Dendritic cell treated with granulocyte-macrophage colony-stimulating factor and Interleukin-4, amounts not matched to agents 40 ng/mL and 50 ng/mL, for 4 days (primary cell): Measurements from ENCODE around the gene ATP6V0D1.

Source experiments
- H3K27ac Mint-ChIP-seq: one replicate; pipeline ENCODE4 v1.8.0; 2022; ENCODE audit warnings: mild to moderate bottlenecking, mixed read lengths
- H3K27me3 Mint-ChIP-seq: one replicate; pipeline ENCODE4 v1.8.0; 2022; ENCODE audit warnings: mild to moderate bottlenecking, mixed read lengths
- H3K36me3 Mint-ChIP-seq: one replicate; pipeline ENCODE4 v1.8.0; 2022; ENCODE audit warnings: low read depth, mixed read lengths
- H3K4me1 Mint-ChIP-seq: one replicate; pipeline ENCODE4 v1.8.0; 2022; ENCODE audit warnings: low read depth, mixed read lengths
- H3K4me3 Mint-ChIP-seq: one replicate; pipeline ENCODE4 v1.8.0; 2022; ENCODE audit warnings: mild to moderate bottlenecking, moderate library complexity, mixed read lengths
- H3K9me3 Mint-ChIP-seq: one replicate; pipeline ENCODE4 v1.8.0; 2022; ENCODE audit warnings: mixed read lengths
- intact Hi-C: fragments of 100-400 bp; cut with micrococcal nuclease; formaldehyde crosslinking; loops from one replicate; pipeline ENCODE4 v1.15.0; 2022

ATP6V0D1 gene

DNA sequence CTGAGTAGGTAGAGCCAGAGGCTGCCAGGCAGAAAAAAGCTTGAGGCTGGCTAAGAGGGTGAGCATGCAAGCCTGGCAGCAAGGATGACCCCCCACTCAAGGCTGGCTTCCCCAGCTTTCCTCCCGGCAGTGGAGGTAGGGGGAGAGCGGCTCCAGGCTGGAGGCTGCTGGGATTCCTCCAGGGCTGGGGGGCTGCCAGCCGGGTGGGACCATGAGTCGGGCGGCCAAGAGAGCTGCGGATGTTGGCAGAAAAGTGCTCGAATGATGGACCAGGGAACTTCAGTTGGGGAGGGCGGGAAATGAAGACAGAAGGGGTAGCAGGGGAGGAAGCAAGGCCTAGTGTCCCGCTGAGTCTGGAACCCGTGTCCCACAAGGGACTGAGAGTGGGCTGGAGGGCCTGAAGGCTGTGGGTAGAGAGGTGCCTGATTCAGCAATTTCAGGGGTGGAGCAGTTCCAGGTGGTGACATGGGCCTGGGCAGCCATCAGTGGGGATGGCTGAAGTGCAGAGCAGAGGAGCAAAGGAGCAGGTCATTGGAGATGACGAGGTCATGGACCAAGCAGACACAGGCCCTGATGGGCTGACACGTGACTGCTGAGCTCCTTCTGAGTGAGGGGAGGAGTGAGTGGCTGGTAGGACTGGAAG lies 29.8 kb downstream of the ATP6V0D1 start:
- Mint-ChIP-seq H3K4me3 (no peak overlapping the region), H3K9me3 (no peaks in the 10 kb centered on the region), H3K27ac (no peak overlapping the region), H3K27me3 (no peaks in the 10 kb centered on the region), H3K36me3 (peaks cover 98% of the 10 kb centered on the region), H3K4me1 (peaks cover 48% of the 10 kb centered on the region)
- intact Hi-C loops: no loop called here

DNA sequence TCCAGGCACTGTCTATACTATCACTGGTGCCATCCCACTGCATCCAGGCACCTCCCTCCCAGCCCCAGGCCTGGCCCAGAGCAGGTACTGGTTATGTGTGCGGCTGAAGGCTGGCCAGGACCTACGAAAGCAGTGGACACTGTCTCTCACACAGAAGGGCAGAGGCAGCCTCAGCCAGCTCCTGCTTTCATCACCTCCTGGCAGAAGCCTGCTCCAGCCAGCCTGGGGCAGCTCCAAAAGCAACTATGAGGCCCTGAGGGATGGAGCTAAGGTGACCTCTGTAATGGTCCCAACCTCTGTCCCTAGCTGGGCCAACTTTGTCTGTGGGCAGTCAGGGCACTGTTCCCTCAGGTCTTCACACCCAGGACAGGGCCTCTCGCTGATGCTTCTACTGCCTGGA lies 31.2 kb downstream of the ATP6V0D1 start:
- Mint-ChIP-seq H3K27me3 (no peaks in the 10 kb centered on the region), H3K4me3 (no peak overlapping the region), H3K36me3 (peaks cover 100% of the 10 kb centered on the region), H3K4me1 (peaks cover 43% of the 10 kb centered on the region), H3K9me3 (no peaks in the 10 kb centered on the region), H3K27ac (no peak overlapping the region)
- intact Hi-C loops: no loop called here

GRCh38 chr16:67449336-67449735 lies 31.6 kb downstream of the ATP6V0D1 start:
- Mint-ChIP-seq H3K27me3 (no peaks in the 10 kb centered on the region), H3K36me3 (peaks cover 100% of the 10 kb centered on the region), H3K4me1 (peaks cover 42% of the 10 kb centered on the region), H3K9me3 (no peaks in the 10 kb centered on the region), H3K4me3 (no peak overlapping the region), H3K27ac (no peak overlapping the region)
- intact Hi-C loops: no loop called here

- H3K4me3 Mint-ChIP-seq: no peak overlapping the region
- H3K27ac Mint-ChIP-seq: no peak overlapping the region
- H3K27me3 Mint-ChIP-seq: no peaks in the 10 kb centered on the region
- peaks cover 36% of the 10 kb centered on the region for H3K4me1 Mint-ChIP-seq
- no peaks in the 10 kb centered on the region for H3K9me3 Mint-ChIP-seq
- intact Hi-C loops: no loop called here
- peaks cover 100% of the 10 kb centered on the region for H3K36me3 Mint-ChIP-seq
Measured at GRCh38 chr16:67448580-67448979, 32.4 kb downstream of the ATP6V0D1 start.

- peak overlapping the region; percentile 28 for H3K27ac Mint-ChIP-seq
- intact Hi-C loops: no loop called here
Measured at GRCh38 chr16:67447508-67448076, 33.4 kb downstream of the ATP6V0D1 start.

GRCh38 chr16:67446968-67447507 lies 33.9 kb downstream of the ATP6V0D1 start:
- peak overlapping the region; percentile 28 for H3K27ac Mint-ChIP-seq
- H3K27me3 Mint-ChIP-seq: no peaks in the 10 kb centered on the region
- H3K4me1 Mint-ChIP-seq: peaks cover 36% of the 10 kb centered on the region
- no peak overlapping the region for H3K4me3 Mint-ChIP-seq
- intact Hi-C loops: no loop called here
- H3K9me3 Mint-ChIP-seq: no peaks in the 10 kb centered on the region
- H3K36me3 Mint-ChIP-seq: peaks cover 100% of the 10 kb centered on the region

More at GRCh38 chr16:67447508-67448076, 33.4 kb downstream of the ATP6V0D1 start:
- no peaks in the 10 kb centered on the region for H3K9me3 Mint-ChIP-seq
- H3K4me3 Mint-ChIP-seq: no peak overlapping the region
- H3K27me3 Mint-ChIP-seq: no peaks in the 10 kb centered on the region
- peaks cover 100% of the 10 kb centered on the region for H3K36me3 Mint-ChIP-seq
- peaks cover 36% of the 10 kb centered on the region for H3K4me1 Mint-ChIP-seq

- H3K4me1 Mint-ChIP-seq: peaks cover 33% of the 10 kb centered on the region
- H3K36me3 Mint-ChIP-seq: peaks cover 100% of the 10 kb centered on the region
- H3K9me3 Mint-ChIP-seq: no peaks in the 10 kb centered on the region
- H3K27me3 Mint-ChIP-seq: no peaks in the 10 kb centered on the region
- no peak overlapping the region for H3K4me3 Mint-ChIP-seq
- H3K27ac Mint-ChIP-seq: peak overlapping the region; percentile 28
- intact Hi-C loops: no loop called here
Measured at GRCh38 chr16:67445913-67446907, 34.7 kb downstream of the ATP6V0D1 start.

DNA sequence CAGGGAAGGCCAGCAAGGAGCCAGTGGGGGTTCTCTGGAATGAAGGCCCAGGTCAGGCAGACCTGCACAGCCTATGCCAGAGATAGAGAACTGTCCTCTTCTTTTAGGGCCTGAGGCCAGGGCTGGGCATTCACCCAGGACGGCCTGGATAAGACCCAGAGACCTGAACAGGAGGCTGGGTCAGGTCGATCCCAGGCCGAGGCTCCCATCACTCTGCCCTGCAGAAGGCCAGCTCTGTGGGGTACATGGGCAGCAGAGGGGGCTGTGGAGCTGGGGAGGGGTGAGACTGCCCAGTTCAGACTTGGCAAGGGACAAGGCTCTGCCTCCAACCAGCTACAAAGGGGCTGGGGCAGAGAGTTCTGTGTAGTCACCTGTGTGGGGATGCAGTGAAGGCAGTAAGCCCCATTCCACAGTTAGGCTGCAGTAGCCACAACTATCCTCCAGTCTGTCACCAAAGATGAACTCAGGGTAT lies 35.5 kb downstream of the ATP6V0D1 start:
- Mint-ChIP-seq H3K36me3 (peaks cover 100% of the 10 kb centered on the region), H3K4me3 (no peak overlapping the region), H3K27ac (no peak overlapping the region), H3K27me3 (no peaks in the 10 kb centered on the region), H3K9me3 (no peaks in the 10 kb centered on the region), H3K4me1 (peaks cover 26% of the 10 kb centered on the region)
- intact Hi-C loops: no loop called here

GRCh38 chr16:67445126-67445426 lies 35.9 kb downstream of the ATP6V0D1 start:
- H3K27me3 Mint-ChIP-seq: no peaks in the 10 kb centered on the region
- no peak overlapping the region for H3K27ac Mint-ChIP-seq
- H3K4me3 Mint-ChIP-seq: no peak overlapping the region
- no peaks in the 10 kb centered on the region for H3K9me3 Mint-ChIP-seq
- peaks cover 22% of the 10 kb centered on the region for H3K4me1 Mint-ChIP-seq
- intact Hi-C loops: no loop called here
- peaks cover 100% of the 10 kb centered on the region for H3K36me3 Mint-ChIP-seq

- no peaks in the 10 kb centered on the region for H3K9me3 Mint-ChIP-seq
- H3K27me3 Mint-ChIP-seq: no peaks in the 10 kb centered on the region
- H3K27ac Mint-ChIP-seq: no peak overlapping the region
- peaks cover 100% of the 10 kb centered on the region for H3K36me3 Mint-ChIP-seq
- H3K4me1 Mint-ChIP-seq: peaks cover 20% of the 10 kb centered on the region
- intact Hi-C loops: no loop called here
- H3K4me3 Mint-ChIP-seq: no peak overlapping the region
Measured at GRCh38 chr16:67444259-67445125, 36.5 kb downstream of the ATP6V0D1 start.

DNA sequence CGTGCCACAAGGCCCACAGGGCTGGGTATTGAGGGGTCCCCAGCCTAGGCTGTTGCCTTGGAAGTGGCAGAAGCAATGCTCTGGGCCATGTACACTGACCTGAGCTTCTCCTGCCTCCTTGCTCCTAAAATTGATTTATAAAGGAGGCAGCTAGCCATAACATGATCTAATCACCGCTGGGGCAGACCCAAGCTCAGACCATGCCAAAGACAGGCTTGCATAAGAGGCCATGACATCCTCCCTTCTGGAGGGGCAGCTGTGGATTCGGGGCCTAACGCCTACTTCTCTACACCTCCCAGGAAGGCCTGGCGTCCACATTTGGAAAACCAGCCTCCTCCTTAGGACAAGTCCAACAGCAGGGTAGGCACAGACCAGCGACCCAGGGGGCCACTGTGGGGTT lies 37.7 kb downstream of the ATP6V0D1 start:
- no peak overlapping the region for H3K27ac Mint-ChIP-seq
- H3K36me3 Mint-ChIP-seq: peaks cover 100% of the 10 kb centered on the region
- no peaks in the 10 kb centered on the region for H3K27me3 Mint-ChIP-seq
- peaks cover 24% of the 10 kb centered on the region for H3K4me1 Mint-ChIP-seq
- H3K9me3 Mint-ChIP-seq: no peaks in the 10 kb centered on the region
- intact Hi-C loops: no loop called here
- no peak overlapping the region for H3K4me3 Mint-ChIP-seq

DNA sequence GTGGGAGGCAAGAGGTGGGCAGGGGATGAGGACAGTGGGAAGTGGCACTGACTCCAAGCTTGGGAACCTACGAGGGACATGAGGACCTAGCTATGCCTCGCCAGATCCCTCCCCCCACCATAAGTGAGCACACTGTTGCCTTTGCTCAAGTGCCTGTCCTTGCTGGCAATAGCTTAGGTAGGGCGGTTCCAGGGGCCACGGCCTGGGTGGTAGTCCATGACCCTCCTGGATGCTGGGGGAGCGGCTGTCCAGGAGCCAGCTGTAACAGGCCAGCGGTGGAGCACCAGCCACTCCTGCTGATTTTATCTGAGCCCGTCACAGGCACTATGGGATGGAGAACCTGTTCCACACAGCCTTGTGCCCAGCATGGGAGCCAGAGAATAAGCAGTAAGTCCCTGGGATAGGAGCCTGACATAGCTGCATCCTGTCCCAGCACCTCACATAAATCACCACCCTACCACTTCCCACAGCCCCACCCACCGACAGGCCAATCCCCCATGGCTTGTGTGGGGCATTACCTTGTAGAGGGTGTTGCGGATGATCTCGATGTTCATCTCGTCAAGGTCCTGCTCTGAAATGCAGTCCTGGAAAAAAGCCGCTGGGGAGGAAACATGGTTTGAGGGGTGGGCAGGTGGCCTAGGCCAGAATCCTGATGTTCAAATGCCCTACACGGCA lies 38.2 kb downstream of the ATP6V0D1 start:
- H3K27ac Mint-ChIP-seq: no peak overlapping the region

DNA sequence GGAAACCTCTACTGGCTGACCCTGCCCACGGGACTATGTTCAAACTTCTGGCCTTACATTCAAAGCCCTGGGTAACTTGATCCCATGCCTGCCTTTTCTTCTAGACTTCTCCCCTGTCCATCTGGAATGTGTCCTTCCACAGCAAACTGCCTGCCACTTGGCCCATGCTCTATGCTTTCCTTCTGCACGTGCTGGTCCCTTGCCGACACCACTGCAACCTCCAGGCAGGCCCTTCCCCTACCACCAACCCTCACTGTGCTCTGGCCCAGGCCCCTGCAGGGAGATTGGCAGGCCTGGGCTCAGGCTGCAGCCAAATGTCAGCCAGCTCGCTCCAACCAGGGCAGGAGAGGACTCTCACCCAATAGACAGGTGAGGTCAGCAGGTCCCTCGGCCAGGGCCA lies 39.0 kb downstream of the ATP6V0D1 start:
- H3K27ac Mint-ChIP-seq: peak overlapping the region; percentile 5

More for the DNA sequence above, 38.2 kb downstream of the ATP6V0D1 start:
- peaks cover 29% of the 10 kb centered on the region for H3K4me1 Mint-ChIP-seq
- H3K9me3 Mint-ChIP-seq: no peaks in the 10 kb centered on the region
- no peak overlapping the region for H3K4me3 Mint-ChIP-seq
- H3K27me3 Mint-ChIP-seq: no peaks in the 10 kb centered on the region
- intact Hi-C loops: no loop called here
- peaks cover 100% of the 10 kb centered on the region for H3K36me3 Mint-ChIP-seq

More for the DNA sequence above, 39.0 kb downstream of the ATP6V0D1 start:
- peaks cover 32% of the 10 kb centered on the region for H3K4me1 Mint-ChIP-seq
- intact Hi-C loops: no loop called here
- H3K9me3 Mint-ChIP-seq: no peaks in the 10 kb centered on the region
- H3K36me3 Mint-ChIP-seq: peaks cover 100% of the 10 kb centered on the region
- no peaks in the 10 kb centered on the region for H3K27me3 Mint-ChIP-seq
- H3K4me3 Mint-ChIP-seq: no peak overlapping the region
